WTC11 (cell line): ENCODE measurements around the gene RIPPLY2. TPM values are rescaled to one million over a fixed set of nuclear protein-coding genes. Genes with fewer than 3 reads are reported as not detected.

Experiments used
- ATAC-seq: fragments of 200-7000 bp; cut with Tn5 transposase; 2 replicates; pipeline ENCODE4 v1.10.0; 2021; ENCODE audit warnings: mild to moderate bottlenecking, moderate library complexity
- CTCF ChIA-PET: fragments of 300-600 bp; sonication (Branson Sonifier 250); formaldehyde crosslinking; loops from one replicate; lab custom pipeline; 2021; ENCODE audit warnings: antibody characterized with exemption; lab: Charles Lee
- POLR2A ChIA-PET: fragments of 350-600 bp; sonication (Branson Sonifier 250); formaldehyde crosslinking; loops from one replicate; lab custom pipeline; 2021; ENCODE audit warnings: antibody characterized with exemption; lab: Charles Lee
- DNase-seq: peaks from one replicate; pipeline ENCODE4 v3.0.0; 2021; ENCODE audit warnings: low spot score
- H3K27ac Mint-ChIP-seq: 2 replicates; pipeline ENCODE4 v1.8.0; 2021; ENCODE audit warnings: mixed read lengths
- H3K27me3 Mint-ChIP-seq: 2 replicates; pipeline ENCODE4 v1.8.0; 2021; ENCODE audit warnings: low read depth, mild to moderate bottlenecking, moderate library complexity, mixed read lengths
- H3K36me3 Mint-ChIP-seq: 2 replicates; pipeline ENCODE4 v1.8.0; 2021; ENCODE audit warnings: mixed read lengths
- H3K4me1 Mint-ChIP-seq: 2 replicates; pipeline ENCODE4 v1.8.0; 2022; ENCODE audit warnings: mixed read lengths
- H3K4me3 Mint-ChIP-seq: 2 replicates; pipeline ENCODE4 v1.8.0; 2021; ENCODE audit warnings: mild to moderate bottlenecking, moderate library complexity, mixed read lengths
- H3K9me3 Mint-ChIP-seq: 2 replicates; pipeline ENCODE4 v1.8.0; 2021; ENCODE audit warnings: mixed read lengths
- CBFB ChIP-seq: sonication (generic); formaldehyde crosslinking; IDR thresholded peaks from 2 replicates; pipeline ENCODE4 v1.8.1; 2022; ENCODE audit warnings: mild to moderate bottlenecking, low read depth, missing genetic modification reagents
- ESRRA ChIP-seq: sonication (generic); formaldehyde crosslinking; IDR thresholded peaks from 2 replicates; pipeline ENCODE4 v1.8.1; 2022; ENCODE audit warnings: mild to moderate bottlenecking, missing genetic modification reagents, borderline replicate concordance
- ETV6 ChIP-seq: sonication (generic); formaldehyde crosslinking; IDR thresholded peaks from 2 replicates; pipeline ENCODE4 v1.8.1; 2022; ENCODE audit warnings: mild to moderate bottlenecking, missing genetic modification reagents
- FOXJ3 ChIP-seq: sonication (generic); formaldehyde crosslinking; IDR thresholded peaks from 2 replicates; pipeline ENCODE4 v1.9.0; 2021; ENCODE audit warnings: missing genetic modification reagents, mild to moderate bottlenecking, borderline replicate concordance
- FOXK1 ChIP-seq: sonication (generic); formaldehyde crosslinking; IDR thresholded peaks from 2 replicates; pipeline ENCODE4 v1.8.0; 2022; ENCODE audit warnings: mild to moderate bottlenecking, moderate library complexity, missing genetic modification reagents
- FOXP4 ChIP-seq: sonication (generic); formaldehyde crosslinking; IDR thresholded peaks from 2 replicates; pipeline ENCODE4 v1.8.0; 2022; ENCODE audit warnings: mild to moderate bottlenecking, missing genetic modification reagents
- GABPB1 ChIP-seq: sonication (generic); formaldehyde crosslinking; IDR thresholded peaks from 2 replicates; pipeline ENCODE4 v1.8.1; 2023; ENCODE audit warnings: mild to moderate bottlenecking, missing genetic modification reagents
- MYBL2 ChIP-seq: sonication (generic); formaldehyde crosslinking; IDR thresholded peaks from 2 replicates; pipeline ENCODE4 v1.8.1; 2023; ENCODE audit warnings: mild to moderate bottlenecking, moderate library complexity, missing genetic modification reagents
- NR3C1 ChIP-seq: sonication (generic); formaldehyde crosslinking; conservative IDR thresholded peaks from 2 replicates; pipeline ENCODE4 v1.8.1; 2023; ENCODE audit warnings: low read depth, mild to moderate bottlenecking, missing genetic modification reagents
- SMAD4 ChIP-seq: sonication (generic); formaldehyde crosslinking; IDR thresholded peaks from 2 replicates; pipeline ENCODE4 v1.8.0; 2022; ENCODE audit warnings: mild to moderate bottlenecking, missing genetic modification reagents
- ZBTB21 ChIP-seq: sonication (generic); formaldehyde crosslinking; IDR thresholded peaks from 2 replicates; pipeline ENCODE4 v1.8.1; 2023; ENCODE audit warnings: mild to moderate bottlenecking, missing genetic modification reagents, borderline replicate concordance
- ZNF263 ChIP-seq: sonication (generic); formaldehyde crosslinking; IDR thresholded peaks from 2 replicates; pipeline ENCODE4 v1.8.1; 2022; ENCODE audit warnings: low read depth, mild to moderate bottlenecking, moderate library complexity, missing genetic modification reagents
- ZNF281 ChIP-seq: sonication (generic); formaldehyde crosslinking; IDR thresholded peaks from 2 replicates; pipeline ENCODE4 v1.8.0; 2023; ENCODE audit warnings: mild to moderate bottlenecking, missing genetic modification reagents
- total RNA-seq: library from RNA; stranded (reverse); gene quantifications from 3 replicates; pipeline ENCODE4 v1.2.3, GENCODE V29; 2021
- TF ChIP-seq, protein P1 (sequence below): sonication (generic); formaldehyde crosslinking; IDR thresholded peaks from 2 replicates; pipeline ENCODE4 v1.8.1; 2022; ENCODE audit warnings: mild to moderate bottlenecking, moderate library complexity, missing genetic modification reagents
- TF ChIP-seq, protein P2 (sequence below): sonication (generic); formaldehyde crosslinking; IDR thresholded peaks from 2 replicates; pipeline ENCODE4 v1.8.0; 2023; ENCODE audit warnings: missing genetic modification reagents, mild to moderate bottlenecking, borderline replicate concordance
- TF ChIP-seq, protein P3 (sequence below): sonication (generic); formaldehyde crosslinking; IDR thresholded peaks from 2 replicates; pipeline ENCODE4 v1.8.1; 2022; ENCODE audit warnings: mild to moderate bottlenecking, missing genetic modification reagents, moderate library complexity, borderline replicate concordance
- TF ChIP-seq, protein P4 (sequence below): sonication (generic); formaldehyde crosslinking; IDR thresholded peaks from 2 replicates; pipeline ENCODE4 v1.8.1; 2022; ENCODE audit warnings: missing genetic modification reagents, borderline replicate concordance

The RIPPLY2 gene
- total RNA-seq, 1 experiment from 2014 or later = 0.66 TPM

DNA sequence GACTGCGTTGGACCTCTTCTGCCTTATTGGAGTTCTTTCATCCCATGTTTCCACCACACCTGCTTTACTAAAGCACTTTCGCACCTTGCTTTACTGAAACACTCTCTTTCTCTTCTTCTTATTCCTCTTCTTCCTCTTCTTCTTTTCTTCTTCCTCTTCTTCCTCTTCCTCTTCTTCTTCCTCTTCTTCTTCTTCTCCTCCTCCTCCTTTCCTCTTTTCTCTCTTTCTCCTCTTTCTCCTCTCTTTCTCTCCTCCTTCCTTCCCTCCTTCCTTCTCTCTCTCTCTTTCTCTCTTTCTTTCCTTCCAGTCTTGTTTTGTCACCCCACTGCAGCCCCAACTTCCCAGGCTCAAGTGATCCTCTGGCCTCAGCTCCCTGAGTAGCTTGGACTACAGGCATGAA lies 4.0 kb upstream of the RIPPLY2 start:
- ChIA-PET CTCF (no interaction called here), POLR2A (no interaction called here)
- Mint-ChIP-seq H3K27ac (no peak overlapping the region), H3K36me3 (no peaks in the 10 kb centered on the region), H3K4me1 (peaks cover 16% of the 10 kb centered on the region), H3K4me3 (no peak overlapping the region), H3K27me3 (peaks cover 37% of the 10 kb centered on the region), H3K9me3 (no peaks in the 10 kb centered on the region)
- TF ChIP-seq, protein P1, sequence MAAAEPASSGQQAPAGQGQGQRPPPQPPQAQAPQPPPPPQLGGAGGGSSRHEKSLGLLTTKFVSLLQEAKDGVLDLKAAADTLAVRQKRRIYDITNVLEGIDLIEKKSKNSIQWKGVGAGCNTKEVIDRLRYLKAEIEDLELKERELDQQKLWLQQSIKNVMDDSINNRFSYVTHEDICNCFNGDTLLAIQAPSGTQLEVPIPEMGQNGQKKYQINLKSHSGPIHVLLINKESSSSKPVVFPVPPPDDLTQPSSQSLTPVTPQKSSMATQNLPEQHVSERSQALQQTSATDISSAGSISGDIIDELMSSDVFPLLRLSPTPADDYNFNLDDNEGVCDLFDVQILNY (CRISPR knock-in tag) = no peak
- TF ChIP-seq ETV6 (CRISPR knock-in tag) (no peak), GABPB1 (CRISPR knock-in tag) (no peak), ZNF263 (CRISPR knock-in tag) (no peak), ZBTB21 (no peak), CBFB (CRISPR knock-in tag) (no peak), ZNF281 (CRISPR knock-in tag) (no peak), NR3C1 (CRISPR knock-in tag) (no peak), MYBL2 (CRISPR knock-in tag) (no peak), FOXJ3 (CRISPR knock-in tag) (no peak), FOXK1 (CRISPR knock-in tag) (no peak), SMAD4 (CRISPR knock-in tag) (no peak), ESRRA (CRISPR knock-in tag) (no peak)
- TF ChIP-seq, protein P2, sequence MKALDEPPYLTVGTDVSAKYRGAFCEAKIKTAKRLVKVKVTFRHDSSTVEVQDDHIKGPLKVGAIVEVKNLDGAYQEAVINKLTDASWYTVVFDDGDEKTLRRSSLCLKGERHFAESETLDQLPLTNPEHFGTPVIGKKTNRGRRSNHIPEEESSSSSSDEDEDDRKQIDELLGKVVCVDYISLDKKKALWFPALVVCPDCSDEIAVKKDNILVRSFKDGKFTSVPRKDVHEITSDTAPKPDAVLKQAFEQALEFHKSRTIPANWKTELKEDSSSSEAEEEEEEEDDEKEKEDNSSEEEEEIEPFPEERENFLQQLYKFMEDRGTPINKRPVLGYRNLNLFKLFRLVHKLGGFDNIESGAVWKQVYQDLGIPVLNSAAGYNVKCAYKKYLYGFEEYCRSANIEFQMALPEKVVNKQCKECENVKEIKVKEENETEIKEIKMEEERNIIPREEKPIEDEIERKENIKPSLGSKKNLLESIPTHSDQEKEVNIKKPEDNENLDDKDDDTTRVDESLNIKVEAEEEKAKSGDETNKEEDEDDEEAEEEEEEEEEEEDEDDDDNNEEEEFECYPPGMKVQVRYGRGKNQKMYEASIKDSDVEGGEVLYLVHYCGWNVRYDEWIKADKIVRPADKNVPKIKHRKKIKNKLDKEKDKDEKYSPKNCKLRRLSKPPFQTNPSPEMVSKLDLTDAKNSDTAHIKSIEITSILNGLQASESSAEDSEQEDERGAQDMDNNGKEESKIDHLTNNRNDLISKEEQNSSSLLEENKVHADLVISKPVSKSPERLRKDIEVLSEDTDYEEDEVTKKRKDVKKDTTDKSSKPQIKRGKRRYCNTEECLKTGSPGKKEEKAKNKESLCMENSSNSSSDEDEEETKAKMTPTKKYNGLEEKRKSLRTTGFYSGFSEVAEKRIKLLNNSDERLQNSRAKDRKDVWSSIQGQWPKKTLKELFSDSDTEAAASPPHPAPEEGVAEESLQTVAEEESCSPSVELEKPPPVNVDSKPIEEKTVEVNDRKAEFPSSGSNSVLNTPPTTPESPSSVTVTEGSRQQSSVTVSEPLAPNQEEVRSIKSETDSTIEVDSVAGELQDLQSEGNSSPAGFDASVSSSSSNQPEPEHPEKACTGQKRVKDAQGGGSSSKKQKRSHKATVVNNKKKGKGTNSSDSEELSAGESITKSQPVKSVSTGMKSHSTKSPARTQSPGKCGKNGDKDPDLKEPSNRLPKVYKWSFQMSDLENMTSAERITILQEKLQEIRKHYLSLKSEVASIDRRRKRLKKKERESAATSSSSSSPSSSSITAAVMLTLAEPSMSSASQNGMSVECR (CRISPR knock-in tag) = no peak
- TF ChIP-seq, protein P3, sequence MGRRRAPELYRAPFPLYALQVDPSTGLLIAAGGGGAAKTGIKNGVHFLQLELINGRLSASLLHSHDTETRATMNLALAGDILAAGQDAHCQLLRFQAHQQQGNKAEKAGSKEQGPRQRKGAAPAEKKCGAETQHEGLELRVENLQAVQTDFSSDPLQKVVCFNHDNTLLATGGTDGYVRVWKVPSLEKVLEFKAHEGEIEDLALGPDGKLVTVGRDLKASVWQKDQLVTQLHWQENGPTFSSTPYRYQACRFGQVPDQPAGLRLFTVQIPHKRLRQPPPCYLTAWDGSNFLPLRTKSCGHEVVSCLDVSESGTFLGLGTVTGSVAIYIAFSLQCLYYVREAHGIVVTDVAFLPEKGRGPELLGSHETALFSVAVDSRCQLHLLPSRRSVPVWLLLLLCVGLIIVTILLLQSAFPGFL = no peak
- ATAC-seq = no peak
- DNase-seq = no peak

DNA sequence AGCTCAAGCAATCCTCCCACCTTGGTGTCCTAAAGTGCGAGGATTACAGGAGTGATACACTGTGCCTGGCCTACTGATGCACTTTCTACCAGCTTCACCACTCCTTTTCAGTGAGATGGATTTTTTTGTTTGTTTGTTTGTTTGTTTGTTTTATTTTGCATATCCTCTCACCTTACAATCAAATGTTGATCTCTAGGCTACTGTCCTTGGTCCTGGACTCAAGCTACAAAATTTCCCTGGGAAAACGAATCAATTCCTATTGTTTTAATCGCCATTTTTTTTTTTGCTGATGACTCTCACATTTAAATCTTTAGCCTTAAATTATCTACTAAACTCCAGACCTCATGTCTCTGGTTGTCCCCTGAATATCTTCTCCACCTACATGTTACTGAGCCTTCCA lies 3.5 kb upstream of the RIPPLY2 start:
- ChIA-PET CTCF (no interaction called here), POLR2A (interaction anchor here (0.6 kb wide), 1 partner anchor 345 kb away, joined by 4 read pairs; no protein-coding TSS in a partner anchor)
- DNase-seq = no peak

More for the DNA sequence above, 3.5 kb upstream of the RIPPLY2 start:
- H3K27me3 Mint-ChIP-seq = peaks cover 42% of the 10 kb centered on the region
- no peak overlapping the region for H3K4me3 Mint-ChIP-seq
- H3K9me3 Mint-ChIP-seq = no peaks in the 10 kb centered on the region
- H3K27ac Mint-ChIP-seq = no peak overlapping the region
- H3K4me1 Mint-ChIP-seq = peaks cover 21% of the 10 kb centered on the region
- TF ChIP-seq, protein P4, sequence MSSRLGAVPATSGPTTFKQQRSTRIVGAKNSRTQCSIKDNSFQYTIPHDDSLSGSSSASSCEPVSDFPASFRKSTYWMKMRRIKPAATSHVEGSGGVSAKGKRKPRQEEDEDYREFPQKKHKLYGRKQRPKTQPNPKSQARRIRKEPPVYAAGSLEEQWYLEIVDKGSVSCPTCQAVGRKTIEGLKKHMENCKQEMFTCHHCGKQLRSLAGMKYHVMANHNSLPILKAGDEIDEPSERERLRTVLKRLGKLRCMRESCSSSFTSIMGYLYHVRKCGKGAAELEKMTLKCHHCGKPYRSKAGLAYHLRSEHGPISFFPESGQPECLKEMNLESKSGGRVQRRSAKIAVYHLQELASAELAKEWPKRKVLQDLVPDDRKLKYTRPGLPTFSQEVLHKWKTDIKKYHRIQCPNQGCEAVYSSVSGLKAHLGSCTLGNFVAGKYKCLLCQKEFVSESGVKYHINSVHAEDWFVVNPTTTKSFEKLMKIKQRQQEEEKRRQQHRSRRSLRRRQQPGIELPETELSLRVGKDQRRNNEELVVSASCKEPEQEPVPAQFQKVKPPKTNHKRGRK (CRISPR knock-in tag) = no peak
- no peak for TF ChIP-seq ZBTB21
- no peak for TF ChIP-seq FOXP4
- TF ChIP-seq, all 79 proteins: peak for 0
- no peak for ATAC-seq
- H3K36me3 Mint-ChIP-seq = no peaks in the 10 kb centered on the region
